Stimulated activated CD8-positive, alpha-beta memory T cell treated with anti-CD3 and anti-CD28 coated beads, Interleukin-15, amount 100 ng/mL, for 48 hours (primary cell): ENCODE measurements around the gene UMAD1.

ENCODE experiments used
- DNase-seq, 2 donors: peaks; one replicate each; pipeline ENCODE4 v3.0.0-alpha.2; 2020; ENCODE audit warnings: low read depth in 2 of 2

UMAD1 gene

GRCh38 chr7:7830122-7830878 is 189.7 kb downstream of the UMAD1 start:
- DNase-seq: no peak

- no peak for DNase-seq
These were observed 192.0 kb downstream of the UMAD1 start for GRCh38 chr7:7832518-7832917.

GRCh38 chr7:7834761-7835160 is 194.2 kb downstream of the UMAD1 start:
- DNase-seq: no peak

GRCh38 chr7:7841027-7841426 is 200.5 kb downstream of the UMAD1 start:
- DNase-seq: no peak

- no peak for DNase-seq
These were observed 202.7 kb downstream of the UMAD1 start for GRCh38 chr7:7843240-7843639.

GRCh38 chr7:7843972-7844371 is 203.4 kb downstream of the UMAD1 start:
- DNase-seq: no peak

- DNase-seq: no peak
These were observed 207.7 kb downstream of the UMAD1 start for GRCh38 chr7:7848246-7848645.

GRCh38 chr7:7848892-7849291 is 208.3 kb downstream of the UMAD1 start:
- no peak for DNase-seq

- no peak for DNase-seq
These were observed 209.6 kb downstream of the UMAD1 start for GRCh38 chr7:7850150-7850549.

- DNase-seq: no peak
These were observed 210.8 kb downstream of the UMAD1 start for GRCh38 chr7:7851381-7851780.

GRCh38 chr7:7851991-7852390 is 211.4 kb downstream of the UMAD1 start:
- DNase-seq: no peak

GRCh38 chr7:7857143-7857583 is 216.6 kb downstream of the UMAD1 start:
- no peak for DNase-seq

GRCh38 chr7:7858559-7858958 is 218.0 kb downstream of the UMAD1 start:
- DNase-seq: no peak

- DNase-seq: no peak
These were observed 218.9 kb downstream of the UMAD1 start for GRCh38 chr7:7859411-7859810.

GRCh38 chr7:7861211-7861633 is 220.7 kb downstream of the UMAD1 start:
- no peak for DNase-seq

GRCh38 chr7:7862393-7862792 is 221.8 kb downstream of the UMAD1 start:
- no peak for DNase-seq

- no peak for DNase-seq
These were observed 227.5 kb downstream of the UMAD1 start for GRCh38 chr7:7867846-7868571.

GRCh38 chr7:7868572-7868899 is 228.0 kb downstream of the UMAD1 start:
- no peak for DNase-seq

GRCh38 chr7:7869036-7869435 is 228.5 kb downstream of the UMAD1 start:
- no peak for DNase-seq

- DNase-seq: no peak
These were observed 229.1 kb downstream of the UMAD1 start for GRCh38 chr7:7869651-7870050.

- no peak for DNase-seq
These were observed 230.0 kb downstream of the UMAD1 start for GRCh38 chr7:7870555-7870954.

GRCh38 chr7:7876419-7876818 is 235.9 kb downstream of the UMAD1 start:
- DNase-seq: no peak

GRCh38 chr7:7881581-7881980 is 241.0 kb downstream of the UMAD1 start:
- DNase-seq: no peak
